ENCODE data around the gene CUX1.

The CUX1 gene

GRCh38 chr7:101964680-101965452 lies 147.4 kb downstream of the CUX1 start (continued):
- TF ChIP-seq, protein P1, sequence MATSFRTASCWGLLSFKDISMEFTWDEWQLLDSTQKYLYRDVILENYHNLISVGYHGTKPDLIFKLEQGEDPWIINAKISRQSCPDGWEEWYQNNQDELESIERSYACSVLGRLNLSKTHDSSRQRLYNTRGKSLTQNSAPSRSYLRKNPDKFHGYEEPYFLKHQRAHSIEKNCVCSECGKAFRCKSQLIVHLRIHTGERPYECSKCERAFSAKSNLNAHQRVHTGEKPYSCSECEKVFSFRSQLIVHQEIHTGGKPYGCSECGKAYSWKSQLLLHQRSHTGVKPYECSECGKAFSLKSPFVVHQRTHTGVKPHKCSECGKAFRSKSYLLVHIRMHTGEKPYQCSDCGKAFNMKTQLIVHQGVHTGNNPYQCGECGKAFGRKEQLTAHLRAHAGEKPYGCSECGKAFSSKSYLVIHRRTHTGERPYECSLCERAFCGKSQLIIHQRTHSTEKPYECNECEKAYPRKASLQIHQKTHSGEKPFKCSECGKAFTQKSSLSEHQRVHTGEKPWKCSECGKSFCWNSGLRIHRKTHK (tag by site-specific recombination; IDR thresholded peaks at IDR 0.05), result no peak
- TF ChIP-seq, protein P2, sequence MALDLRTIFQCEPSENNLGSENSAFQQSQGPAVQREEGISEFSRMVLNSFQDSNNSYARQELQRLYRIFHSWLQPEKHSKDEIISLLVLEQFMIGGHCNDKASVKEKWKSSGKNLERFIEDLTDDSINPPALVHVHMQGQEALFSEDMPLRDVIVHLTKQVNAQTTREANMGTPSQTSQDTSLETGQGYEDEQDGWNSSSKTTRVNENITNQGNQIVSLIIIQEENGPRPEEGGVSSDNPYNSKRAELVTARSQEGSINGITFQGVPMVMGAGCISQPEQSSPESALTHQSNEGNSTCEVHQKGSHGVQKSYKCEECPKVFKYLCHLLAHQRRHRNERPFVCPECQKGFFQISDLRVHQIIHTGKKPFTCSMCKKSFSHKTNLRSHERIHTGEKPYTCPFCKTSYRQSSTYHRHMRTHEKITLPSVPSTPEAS (tag by site-specific recombination; IDR thresholded peaks at IDR 0.05), result no peak
- no peak for TF ChIP-seq ZNF777 (tag by site-specific recombination; IDR thresholded peaks at IDR 0.05; ENCODE audit: borderline replicate concordance)
- no peak for TF ChIP-seq ZNF394 (tag by site-specific recombination; IDR thresholded peaks at IDR 0.05; ENCODE audit: borderline replicate concordance)
- TF ChIP-seq, protein P3, sequence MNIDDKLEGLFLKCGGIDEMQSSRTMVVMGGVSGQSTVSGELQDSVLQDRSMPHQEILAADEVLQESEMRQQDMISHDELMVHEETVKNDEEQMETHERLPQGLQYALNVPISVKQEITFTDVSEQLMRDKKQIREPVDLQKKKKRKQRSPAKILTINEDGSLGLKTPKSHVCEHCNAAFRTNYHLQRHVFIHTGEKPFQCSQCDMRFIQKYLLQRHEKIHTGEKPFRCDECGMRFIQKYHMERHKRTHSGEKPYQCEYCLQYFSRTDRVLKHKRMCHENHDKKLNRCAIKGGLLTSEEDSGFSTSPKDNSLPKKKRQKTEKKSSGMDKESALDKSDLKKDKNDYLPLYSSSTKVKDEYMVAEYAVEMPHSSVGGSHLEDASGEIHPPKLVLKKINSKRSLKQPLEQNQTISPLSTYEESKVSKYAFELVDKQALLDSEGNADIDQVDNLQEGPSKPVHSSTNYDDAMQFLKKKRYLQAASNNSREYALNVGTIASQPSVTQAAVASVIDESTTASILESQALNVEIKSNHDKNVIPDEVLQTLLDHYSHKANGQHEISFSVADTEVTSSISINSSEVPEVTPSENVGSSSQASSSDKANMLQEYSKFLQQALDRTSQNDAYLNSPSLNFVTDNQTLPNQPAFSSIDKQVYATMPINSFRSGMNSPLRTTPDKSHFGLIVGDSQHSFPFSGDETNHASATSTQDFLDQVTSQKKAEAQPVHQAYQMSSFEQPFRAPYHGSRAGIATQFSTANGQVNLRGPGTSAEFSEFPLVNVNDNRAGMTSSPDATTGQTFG (tag by site-specific recombination; IDR thresholded peaks at IDR 0.05; ENCODE audit: borderline replicate concordance), result no peak
- TF ChIP-seq ZNF114 (tag by site-specific recombination; IDR thresholded peaks at IDR 0.05), result no peak
- TF ChIP-seq, protein P4, sequence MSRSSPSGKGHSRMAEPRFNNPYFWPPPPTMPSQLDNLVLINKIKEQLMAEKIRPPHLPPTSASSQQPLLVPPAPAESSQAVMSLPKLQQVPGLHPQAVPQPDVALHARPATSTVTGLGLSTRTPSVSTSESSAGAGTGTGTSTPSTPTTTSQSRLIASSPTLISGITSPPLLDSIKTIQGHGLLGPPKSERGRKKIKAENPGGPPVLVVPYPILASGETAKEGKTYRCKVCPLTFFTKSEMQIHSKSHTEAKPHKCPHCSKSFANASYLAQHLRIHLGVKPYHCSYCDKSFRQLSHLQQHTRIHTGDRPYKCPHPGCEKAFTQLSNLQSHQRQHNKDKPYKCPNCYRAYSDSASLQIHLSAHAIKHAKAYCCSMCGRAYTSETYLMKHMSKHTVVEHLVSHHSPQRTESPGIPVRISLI (tag by site-specific recombination; IDR thresholded peaks at IDR 0.05), result no peak
- TF ChIP-seq PRDM6 (tag by site-specific recombination; IDR thresholded peaks at IDR 0.05), result no peak
- TF ChIP-seq PRDM1 (tag by site-specific recombination; IDR thresholded peaks at IDR 0.05), result no peak
- no peak for TF ChIP-seq ZNF155 (tag by site-specific recombination; IDR thresholded peaks at IDR 0.05)
- TF ChIP-seq ZNF341 (tag by site-specific recombination; IDR thresholded peaks at IDR 0.05; ENCODE audit: low read depth), result no peak
- TF ChIP-seq PATZ1 (tag by site-specific recombination; IDR thresholded peaks at IDR 0.05), result no peak

- Histone ChIP-seq H3K4me3 (ENCODE audit: low read depth, low read length) (no peak overlapping the region), H3K27ac (ENCODE audit: extremely low read depth, low read depth, low read length) (no peak overlapping the region), H3K36me3 (ENCODE audit: control insufficient read depth in 2 of 2, insufficient read depth in 1 of 2, low read length in 2 of 2) (no peaks in the 10 kb centered on the region), H3K4me1 (ENCODE audit: control insufficient read depth, insufficient read depth, low read length) (no peaks in the 10 kb centered on the region), H3K9me3 (ENCODE audit: control insufficient read depth, insufficient read depth, low read depth, low read length) (no peaks in the 10 kb centered on the region)
- POLR2A ChIA-PET, result no interaction called here
- CTCF ChIA-PET, result no interaction called here
- TF ChIP-seq ZNF248 (tag by site-specific recombination; IDR thresholded peaks at IDR 0.05), result no peak
- TF ChIP-seq ZFP69B (tag by site-specific recombination; IDR thresholded peaks at IDR 0.05), result no peak
- no peak for TF ChIP-seq REPIN1 (tag by site-specific recombination; IDR thresholded peaks at IDR 0.05; ENCODE audit: low read depth)
- TF ChIP-seq, protein P4 (tag by site-specific recombination; IDR thresholded peaks at IDR 0.05), result peak; percentile 95
- no peak for TF ChIP-seq ZNF223 (tag by site-specific recombination; IDR thresholded peaks at IDR 0.05)
These were observed 151.5 kb downstream of the CUX1 start for GRCh38 chr7:101968720-101969466.
